Medulla oblongata (tissue), 1 donor: Measurements from ENCODE around the gene RHOT1.
"Not testable (repeated sequence)": the region's sequence is repeated elsewhere in the genome, so short reads cannot be mapped to it uniquely, and the experiment has no call there.

Experiments used
- DNase-seq: peaks from one replicate; pipeline ENCODE4 v3.0.0-alpha.2; 2015; ENCODE audit errors: extremely low spot score

The RHOT1 gene

GRCh38 chr17:32159586-32160438, 17.5 kb downstream of the RHOT1 start:
- DNase-seq = no peak

DNA sequence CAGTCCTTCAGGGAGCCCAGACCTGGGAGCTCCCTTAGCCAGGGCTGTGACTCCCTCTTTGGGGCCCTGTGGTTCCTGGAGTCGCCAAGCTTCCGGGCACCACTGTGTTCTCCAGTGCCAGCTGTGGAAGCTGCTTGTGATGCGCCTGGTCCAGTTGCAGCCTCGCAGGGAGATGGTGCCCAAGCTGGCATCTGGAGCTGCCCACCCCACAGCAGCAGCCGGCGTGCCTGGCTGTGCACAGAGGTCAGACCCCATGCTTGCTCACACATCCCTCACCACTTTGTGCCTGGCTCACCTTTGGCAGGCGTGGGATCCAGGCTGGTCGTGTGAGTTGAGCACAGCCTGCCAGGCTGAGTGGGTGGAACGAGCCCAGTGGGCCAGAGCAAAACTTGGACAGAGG, 18.2 kb downstream of the RHOT1 start:
- no peak for DNase-seq

- no peak for DNase-seq
Observed at GRCh38 chr17:32161029-32161428, 18.7 kb downstream of the RHOT1 start.

GRCh38 chr17:32161506-32162365, 19.4 kb downstream of the RHOT1 start:
- no peak for DNase-seq

DNA sequence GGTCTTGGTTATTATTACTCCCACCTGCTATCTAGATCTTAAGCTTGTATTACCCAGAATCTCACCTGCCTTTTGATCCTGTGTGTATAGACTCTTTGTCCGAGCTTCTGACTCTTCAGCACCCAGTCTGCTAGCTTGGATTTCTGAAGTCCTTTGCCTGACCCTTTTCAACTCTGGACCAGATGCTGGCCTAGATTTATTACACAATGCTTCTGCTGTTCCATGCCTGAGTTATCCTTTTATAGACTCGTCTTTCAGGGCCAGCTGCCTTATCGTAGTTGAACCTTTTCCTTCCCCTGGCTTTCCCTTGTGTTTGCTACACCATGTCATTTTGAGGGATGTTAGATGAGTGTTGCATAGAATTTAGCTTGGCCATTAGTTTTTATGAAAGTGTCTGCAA, 32.6 kb downstream of the RHOT1 start:
- DNase-seq = peak; percentile 33

DNA sequence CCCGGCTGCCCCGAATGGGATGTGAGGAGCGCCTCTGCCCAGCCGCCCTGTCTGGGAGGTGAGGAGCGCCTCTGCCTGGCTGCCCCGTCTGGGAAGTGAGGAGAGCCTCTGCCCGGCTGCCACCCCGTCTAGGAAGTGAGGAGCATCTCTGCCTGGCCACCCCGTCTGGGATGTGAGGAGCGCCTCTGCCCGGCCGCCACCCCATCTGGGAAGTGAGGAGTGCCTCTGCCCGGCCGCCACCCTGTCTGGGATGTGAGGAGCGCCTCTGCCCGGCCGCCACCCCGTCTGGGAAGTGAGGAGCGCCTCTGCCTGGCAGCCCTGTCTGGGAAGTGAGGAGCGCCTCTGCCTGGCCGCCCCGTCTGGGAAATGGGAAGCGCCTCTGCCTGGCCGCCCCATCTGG, 36.4 kb downstream of the RHOT1 start:
- not testable (repeated sequence) for DNase-seq

GRCh38 chr17:32179103-32179502, 36.8 kb downstream of the RHOT1 start:
- not testable (repeated sequence) for DNase-seq

GRCh38 chr17:32179526-32179925, 37.2 kb downstream of the RHOT1 start:
- DNase-seq = not testable (repeated sequence)

DNA sequence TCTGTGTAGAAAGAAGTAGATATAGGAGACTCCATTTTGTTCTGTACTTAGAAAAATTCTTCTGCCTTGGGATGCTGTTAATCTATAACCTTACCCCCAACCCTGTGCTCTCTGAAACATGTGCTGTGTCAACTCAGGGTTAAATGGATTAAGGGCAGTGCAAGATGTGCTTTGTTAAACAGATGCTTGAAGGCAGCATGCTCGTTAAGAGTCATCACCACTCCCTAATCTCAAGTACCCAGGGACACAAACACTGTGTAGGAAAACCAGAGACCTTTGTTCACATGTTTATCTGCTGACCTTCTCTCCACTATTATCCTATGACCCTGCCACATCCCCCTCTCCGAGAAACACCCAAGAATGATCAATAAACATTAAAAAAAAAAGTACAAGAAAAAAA, 38.0 kb downstream of the RHOT1 start:
- DNase-seq = not testable (repeated sequence)

DNA sequence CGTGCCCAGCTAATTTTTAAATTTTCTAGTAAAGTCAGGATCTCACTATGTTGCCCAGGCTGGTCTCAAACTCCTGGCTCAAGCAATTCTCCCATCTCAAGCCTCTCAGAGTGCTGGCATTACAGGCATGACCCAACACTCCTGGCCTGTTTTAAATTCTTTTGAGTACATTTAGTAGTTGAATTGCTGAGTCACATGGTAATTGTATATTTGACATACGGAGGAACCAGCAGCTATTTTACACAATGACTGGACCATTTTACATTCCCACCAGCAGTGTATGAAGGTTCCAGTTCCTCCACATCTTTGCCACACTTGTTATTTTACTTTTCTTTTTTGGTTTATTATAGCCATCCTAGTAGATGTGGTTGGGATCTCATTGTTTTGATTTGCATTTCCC, 43.6 kb downstream of the RHOT1 start:
- no peak for DNase-seq

GRCh38 chr17:32187271-32187670, 45.0 kb downstream of the RHOT1 start:
- DNase-seq = no peak

GRCh38 chr17:32189343-32189742, 47.0 kb downstream of the RHOT1 start:
- no peak for DNase-seq

- no peak for DNase-seq
Observed at GRCh38 chr17:32191306-32191705, 49.0 kb downstream of the RHOT1 start.

DNA sequence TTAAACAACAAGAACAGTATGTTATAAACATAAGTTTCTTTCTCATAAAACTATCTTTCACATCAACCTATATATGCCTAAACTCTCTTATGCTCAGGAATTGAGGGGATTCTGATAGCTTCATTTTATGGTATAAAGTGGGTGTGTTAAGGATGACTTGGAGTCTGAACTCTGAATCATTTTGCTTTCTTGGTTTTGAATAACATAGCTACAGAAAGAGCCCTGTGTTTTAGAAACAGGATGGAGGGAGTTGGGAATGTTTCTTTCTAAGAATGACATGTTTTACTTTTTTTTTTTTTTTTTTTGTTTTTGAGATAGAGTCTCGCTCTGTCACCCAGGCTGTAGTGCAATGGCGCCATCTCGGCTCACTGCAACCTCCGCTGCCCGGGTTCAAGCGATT, 50.1 kb downstream of the RHOT1 start:
- DNase-seq = no peak

DNA sequence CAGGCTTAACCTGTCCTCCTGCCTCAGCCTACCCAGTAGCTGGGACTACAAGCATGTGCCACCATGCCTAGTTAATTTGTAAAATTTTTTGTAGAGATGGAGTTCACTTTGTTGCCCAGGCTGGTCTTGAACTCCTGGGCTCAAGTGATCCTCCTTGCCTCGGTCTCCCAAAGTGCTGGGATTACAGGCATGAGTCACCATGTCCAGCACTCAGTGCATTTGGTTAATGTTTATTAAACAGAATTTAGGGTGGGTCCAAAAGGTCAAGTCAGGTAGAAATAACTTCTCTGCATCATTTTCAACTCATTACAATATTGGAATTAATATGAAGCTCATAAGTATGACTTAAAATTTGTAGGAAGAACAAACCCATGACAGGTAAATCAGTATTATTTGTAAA, 55.7 kb downstream of the RHOT1 start:
- DNase-seq = no peak

- no peak for DNase-seq
Observed at GRCh38 chr17:32206861-32207260, 64.6 kb downstream of the RHOT1 start.

DNA sequence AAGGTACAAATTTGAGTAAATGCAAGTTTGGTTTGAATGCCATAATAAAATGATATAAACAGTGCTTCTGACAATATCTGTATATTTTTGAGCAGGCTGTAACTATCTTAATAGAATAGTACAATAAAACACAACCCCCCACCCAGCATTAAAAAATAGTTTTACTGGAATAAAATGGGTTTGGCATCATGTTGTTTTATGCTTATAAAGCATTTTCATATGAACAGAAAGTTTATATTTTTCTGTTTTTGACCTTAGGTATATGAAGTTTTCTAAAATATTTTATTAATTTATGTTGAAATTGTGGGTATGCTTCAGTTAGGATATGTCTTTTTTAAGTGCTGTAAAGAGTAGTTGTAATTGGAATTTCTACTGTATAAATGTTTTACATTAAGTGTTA, 66.1 kb downstream of the RHOT1 start:
- DNase-seq = no peak

DNA sequence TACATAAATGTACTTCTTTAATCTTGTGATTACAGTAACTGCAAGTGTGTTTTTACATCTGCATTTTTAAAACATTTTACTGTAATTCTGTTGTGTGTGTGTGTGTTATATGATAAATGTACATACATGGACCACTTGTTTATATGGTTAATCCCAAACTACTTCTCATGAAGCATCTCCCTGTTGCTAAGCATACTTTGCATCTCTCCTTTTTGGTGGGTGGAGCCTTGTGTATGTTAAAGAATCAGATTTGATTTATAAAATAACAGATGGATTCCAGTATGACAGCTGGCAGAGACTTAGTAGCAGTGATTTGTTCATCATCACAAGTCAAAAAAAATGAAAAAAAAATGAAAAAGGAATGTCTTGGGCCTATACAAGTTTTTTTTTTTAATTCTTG, 67.3 kb downstream of the RHOT1 start:
- DNase-seq = no peak

DNA sequence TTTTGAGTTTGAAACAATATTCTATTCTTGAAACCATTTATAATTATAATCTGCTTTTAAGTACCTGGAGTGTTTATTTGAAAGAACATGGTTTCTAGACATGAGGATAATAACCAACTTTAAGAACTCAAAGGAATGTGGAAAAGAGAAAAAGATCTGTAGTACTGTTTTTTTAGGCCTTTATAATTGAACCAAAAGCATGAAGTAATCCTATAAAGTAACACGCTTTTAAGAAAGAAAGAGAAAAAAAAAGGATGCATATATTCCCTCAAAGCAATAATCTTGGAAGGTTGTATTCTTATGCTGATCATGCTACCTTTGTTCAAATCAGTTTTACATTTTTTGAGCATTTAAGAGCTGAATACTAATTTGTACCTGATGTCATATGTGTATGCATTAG, 69.4 kb downstream of the RHOT1 start:
- no peak for DNase-seq

GRCh38 chr17:32215696-32216095, 73.4 kb downstream of the RHOT1 start:
- no peak for DNase-seq

DNA sequence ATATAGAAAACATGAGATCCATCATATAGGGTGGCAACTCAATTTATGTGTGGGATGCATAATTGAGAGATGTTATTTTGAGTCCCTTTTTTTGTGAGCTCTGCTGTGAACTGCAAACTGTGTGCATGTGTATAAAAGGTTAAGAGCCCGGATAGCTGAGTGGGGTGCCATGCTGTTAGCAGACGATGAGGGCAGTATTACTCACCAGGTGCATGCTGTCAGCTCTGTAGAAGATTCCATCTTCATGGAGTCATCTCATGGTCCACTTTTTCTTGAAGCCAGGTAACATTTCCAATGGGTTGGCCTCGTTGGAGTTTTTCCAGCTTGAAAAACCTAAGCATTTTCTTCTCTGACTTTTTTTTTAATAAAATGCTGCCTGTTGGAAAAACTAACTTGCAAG, 80.3 kb downstream of the RHOT1 start:
- DNase-seq = no peak

GRCh38 chr17:32223703-32224102, 81.4 kb downstream of the RHOT1 start:
- DNase-seq = no peak

DNA sequence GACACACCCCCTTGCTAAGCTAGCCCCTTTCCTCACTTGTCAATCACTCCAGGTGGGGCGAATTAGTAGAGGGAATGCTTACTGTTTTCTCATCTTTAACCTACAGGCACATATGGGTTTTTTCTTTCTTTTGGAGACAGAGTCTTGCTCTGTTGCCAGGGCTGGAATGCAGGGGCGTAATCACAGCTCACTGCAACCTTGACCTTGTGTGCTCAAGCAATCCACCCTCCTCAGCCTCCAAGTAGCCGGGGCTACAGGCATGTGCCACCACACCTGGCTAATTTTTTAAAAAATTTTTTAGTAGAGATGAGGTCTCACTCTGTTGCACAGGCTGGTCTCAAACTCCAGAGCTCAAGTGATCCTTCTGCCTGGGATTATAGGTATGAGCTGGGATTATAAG, 84.6 kb downstream of the RHOT1 start:
- DNase-seq = no peak
